GM19397 (cell line): Measurements from ENCODE around the gene CCDC78.
"Not testable (repeated sequence)": the region's sequence is repeated elsewhere in the genome, so short reads cannot be mapped to it uniquely, and the experiment has no call there.

Source experiments
- ATAC-seq: cut with Tn5 transposase; IDR thresholded peaks from one replicate; pipeline ENCODE4 v1.9.1; 2021; ENCODE audit warnings: mild to moderate bottlenecking, moderate library complexity; ENCODE audit not compliant: unreplicated experiment

The CCDC78 gene

GRCh38 chr16:761625-762513 lies 35.6 kb upstream of the CCDC78 start:
- ATAC-seq = no peak

- ATAC-seq = no peak
Measured at GRCh38 chr16:760545-761343, 34.5 kb upstream of the CCDC78 start, which contains the start of gene MSLN. TSS of gene MSLN (plus strand) at chr16:760734. CDS start at chr16:762681, 1,947 bp downstream.

DNA sequence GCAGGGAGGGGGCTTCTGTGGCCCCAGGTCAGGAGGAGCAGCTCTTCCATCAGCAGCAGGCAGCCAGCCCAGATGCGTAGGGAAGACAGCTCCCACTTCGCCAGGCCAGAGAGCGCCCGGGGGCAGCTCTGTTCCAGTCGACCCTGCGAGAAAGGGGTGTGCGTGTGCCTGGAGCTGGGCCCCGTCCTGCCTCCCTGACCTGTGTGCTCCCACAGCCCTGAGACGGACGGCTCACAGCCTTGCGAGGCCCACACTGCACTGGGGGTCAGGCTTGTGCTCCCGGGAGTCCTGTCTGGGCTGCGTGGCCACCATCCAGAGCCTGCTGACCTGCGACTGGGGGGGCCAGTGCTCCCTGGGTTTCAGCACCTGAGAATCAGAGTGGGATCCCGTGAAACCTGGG lies 33.8 kb upstream of the CCDC78 start:
- ATAC-seq = no peak

DNA sequence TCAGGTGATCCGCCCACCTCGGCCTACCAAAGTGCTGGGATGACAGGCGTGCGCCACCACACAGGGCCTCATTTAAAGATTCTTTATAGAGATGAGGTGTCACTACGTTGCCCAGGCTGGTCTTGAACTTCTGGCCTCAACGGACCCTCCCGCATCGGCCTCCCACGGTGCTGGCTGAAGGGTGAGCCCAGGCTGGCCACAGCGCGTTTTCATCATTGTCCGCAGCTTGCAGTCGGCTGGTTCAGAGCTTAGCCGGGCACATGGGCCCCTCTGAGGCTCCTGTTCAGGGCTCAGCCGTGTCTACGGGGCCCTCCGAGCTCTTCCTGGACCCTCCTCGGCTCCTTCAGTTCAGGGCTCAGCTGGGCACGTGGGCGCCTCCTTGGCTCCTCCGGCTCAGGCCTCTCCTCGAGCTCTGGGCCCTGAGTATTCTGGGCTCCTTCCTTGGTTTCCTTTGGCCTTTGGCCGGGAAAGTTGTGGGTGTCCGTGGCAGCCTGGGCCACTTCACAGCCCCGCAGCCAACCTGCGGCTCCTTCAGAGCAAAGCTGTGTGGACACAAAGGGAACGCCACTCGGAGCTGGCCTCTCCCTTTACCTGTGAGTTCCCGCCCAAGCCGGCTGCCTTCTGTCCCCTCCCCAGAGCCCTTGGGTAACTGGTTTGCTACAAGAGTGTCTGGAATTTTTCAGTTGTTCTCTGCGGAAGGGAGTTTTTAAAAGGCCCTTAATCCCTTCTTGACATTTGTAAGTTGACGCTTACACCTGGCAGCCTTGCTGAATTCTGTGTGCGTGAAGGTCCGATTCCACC lies 33.1 kb upstream of the CCDC78 start:
- ATAC-seq = no peak

DNA sequence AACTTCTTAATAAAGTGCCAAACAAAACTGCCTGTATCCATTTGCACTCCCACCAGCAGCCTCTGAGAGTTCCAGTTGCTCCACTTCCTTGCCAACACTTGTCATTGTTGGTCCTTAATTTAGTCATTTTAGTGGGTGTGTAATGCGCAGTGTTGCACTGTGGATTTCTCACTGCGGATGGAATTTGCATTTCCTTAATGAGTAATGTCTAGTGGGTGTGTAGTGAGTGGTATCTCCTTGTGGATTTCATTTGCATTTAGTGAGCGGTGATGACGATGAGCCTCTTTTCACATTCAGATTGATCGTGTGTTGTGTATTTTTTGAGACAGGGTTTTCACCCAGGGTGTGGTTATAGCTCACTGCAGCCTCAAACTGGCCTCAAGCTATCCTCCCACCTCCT lies 30.2 kb upstream of the CCDC78 start:
- no peak for ATAC-seq

DNA sequence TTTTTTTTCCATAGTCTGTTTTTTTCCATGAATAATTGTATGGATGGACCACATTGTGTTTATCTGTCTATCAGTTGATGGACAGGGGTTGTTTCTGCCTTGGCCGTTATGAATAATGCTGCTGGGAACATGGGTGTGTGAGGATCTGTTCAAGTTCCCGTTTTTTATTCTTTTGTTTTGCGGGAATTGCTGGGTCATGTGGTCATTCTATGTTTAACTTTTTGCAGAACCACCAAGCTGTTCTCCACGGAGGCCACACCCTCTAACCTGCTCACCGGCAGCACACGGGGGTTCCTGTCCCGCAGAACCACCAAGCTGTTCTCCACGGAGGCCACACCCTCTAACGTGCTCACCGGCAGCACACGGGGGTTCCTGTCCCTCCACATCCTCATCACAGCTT lies 28.4 kb upstream of the CCDC78 start:
- ATAC-seq = no peak

- not testable (repeated sequence) for ATAC-seq
Measured at GRCh38 chr16:754121-754607, 27.9 kb upstream of the CCDC78 start.

DNA sequence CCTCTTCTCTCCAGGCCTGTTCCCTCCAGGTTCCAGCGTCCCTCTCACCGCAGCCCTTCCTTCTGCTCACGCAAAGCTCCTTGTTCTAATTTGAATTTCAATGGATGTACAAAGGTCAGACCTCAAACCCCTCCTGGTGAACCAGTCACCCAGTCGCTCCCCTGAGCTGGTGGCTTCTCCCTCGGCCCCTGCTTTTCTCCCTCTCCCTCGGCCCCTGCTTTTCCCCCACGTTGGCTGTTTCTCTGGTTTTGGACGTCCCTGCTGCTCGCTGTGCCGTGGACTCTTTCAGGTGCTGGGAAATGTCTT lies 25.7 kb upstream of the CCDC78 start:
- no peak for ATAC-seq

- ATAC-seq = no peak
Measured at GRCh38 chr16:751152-752006, 25.1 kb upstream of the CCDC78 start.

GRCh38 chr16:750485-750884 lies 24.2 kb upstream of the CCDC78 start:
- no peak for ATAC-seq

DNA sequence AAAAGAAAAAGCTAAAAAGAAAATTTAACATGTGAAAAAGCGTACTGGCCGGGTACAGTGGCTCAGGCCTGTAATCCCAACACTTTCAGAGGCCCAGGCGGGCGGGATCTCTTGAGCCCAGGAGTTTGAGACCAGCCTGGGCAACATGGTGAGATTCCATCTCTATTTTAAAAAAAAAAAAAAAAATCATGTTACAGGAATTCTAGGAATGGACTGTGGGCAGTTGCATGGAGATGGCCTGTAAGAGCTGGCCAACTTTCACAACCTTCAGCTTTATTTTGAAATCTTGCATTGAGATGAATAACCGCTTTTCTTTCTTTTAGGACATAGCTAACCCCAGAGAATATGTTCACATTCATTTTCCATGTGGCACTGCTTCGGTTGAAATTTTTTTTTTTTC lies 22.8 kb upstream of the CCDC78 start:
- ATAC-seq = no peak

DNA sequence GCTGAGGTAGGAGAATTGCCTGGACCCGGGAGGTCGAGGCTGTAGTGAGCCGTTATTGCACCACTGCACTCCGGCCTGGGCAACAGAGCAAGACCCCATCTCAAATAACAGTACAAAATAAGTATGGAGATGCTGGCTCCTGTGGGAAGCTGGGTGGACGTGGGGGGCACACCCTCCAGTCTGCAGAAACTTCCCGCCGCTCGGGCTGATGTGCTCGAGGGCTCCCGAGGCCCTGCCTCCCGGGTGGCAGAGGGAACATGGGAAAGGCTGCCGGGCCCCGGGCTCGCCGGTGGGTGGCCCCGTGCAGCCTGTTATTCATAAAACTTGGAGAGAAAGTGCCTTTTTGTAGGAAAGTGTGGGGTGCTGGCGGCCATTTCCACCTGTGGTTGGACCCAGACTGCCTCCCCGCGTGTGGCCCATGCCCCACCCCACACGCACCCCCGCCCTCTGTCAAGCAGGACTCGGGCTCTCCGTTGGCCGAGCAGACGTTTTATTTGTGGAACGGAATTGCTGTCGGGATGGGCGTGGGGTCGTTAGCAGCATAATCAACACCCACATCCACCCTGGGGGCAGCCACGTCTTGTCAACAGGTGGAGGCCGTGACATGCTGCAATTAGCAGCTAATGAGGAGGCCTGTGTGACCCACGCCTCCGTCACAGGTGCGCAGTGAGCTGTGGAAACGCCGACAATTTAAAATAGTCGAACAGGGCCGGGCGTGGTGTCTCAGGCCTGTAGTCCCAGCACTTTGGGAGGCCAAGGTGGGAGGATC lies 21.9 kb upstream of the CCDC78 start:
- ATAC-seq = no peak

DNA sequence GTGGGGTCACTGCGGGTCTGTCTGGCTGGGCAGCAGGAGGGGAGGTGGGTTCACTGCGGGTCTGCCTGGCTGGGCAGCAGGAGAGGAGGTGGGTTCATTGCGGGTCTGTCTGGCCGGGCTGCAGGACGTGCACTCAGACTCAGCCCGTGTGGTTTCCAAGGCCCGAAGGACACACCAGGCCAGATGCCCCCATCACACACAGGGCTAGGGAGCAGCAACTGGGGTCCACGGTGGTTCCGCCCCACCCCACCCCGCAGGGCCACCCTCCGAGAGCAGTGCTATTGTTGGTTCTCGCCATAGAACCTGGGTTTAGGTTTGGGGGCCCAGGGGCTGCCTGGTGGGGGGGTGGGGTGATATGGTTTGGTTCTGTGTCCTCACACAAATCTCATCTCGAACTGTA lies 20.4 kb upstream of the CCDC78 start:
- ATAC-seq = no peak

DNA sequence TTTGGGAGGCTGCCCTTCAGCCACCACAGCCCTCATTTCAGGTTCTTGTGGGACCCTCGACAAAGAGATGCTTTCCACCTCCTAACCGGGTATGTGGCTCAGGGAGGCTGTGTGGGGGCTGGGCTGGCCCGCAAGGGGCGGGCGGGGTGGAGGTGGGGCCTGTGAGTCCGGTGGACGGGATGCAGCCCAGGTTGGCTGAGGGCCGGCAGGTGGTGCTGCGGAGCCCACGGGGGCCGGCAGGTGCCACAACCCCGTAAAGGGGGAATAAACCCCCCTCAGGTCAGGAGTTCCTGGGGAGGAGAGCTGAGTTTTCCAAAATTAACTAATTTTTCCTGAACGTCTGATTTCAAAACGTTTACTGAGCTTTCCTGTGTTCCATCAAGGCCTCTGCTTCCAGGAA lies 19.5 kb upstream of the CCDC78 start:
- ATAC-seq = no peak

GRCh38 chr16:743794-744500 lies 17.7 kb upstream of the CCDC78 start:
- no peak for ATAC-seq

- ATAC-seq = not testable (repeated sequence)
Measured at GRCh38 chr16:742894-743293, 16.7 kb upstream of the CCDC78 start.

DNA sequence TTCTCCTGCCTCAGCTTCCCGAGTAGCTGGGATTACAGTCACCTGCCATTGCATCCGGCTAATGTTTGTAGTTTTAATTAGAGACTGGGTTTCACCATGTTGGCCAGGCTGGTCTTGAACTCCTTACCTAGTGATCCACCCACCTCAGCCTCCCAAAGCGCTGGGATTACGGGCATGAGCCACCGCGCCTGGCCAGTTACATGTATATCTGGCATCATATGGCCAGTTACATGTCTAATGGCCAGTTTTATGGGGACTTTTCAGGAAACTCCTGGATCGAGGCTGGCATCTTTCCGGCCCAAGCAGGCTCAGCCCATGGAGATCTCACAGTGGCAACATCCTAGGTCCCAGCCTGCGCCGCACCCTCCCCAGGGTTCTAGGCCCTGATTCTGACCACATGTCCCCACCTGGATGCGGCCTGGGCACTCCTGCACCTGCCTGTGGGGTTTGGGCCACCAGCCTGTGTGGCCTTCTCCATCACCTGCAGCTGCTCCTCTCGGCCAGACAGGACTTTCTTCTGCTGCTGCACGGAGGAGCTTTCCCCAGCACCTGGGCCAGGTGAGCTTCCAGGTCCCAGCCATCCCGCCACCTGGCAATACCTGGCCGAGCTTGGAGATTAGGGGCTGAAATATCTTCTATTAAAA lies 15.9 kb upstream of the CCDC78 start:
- ATAC-seq = no peak

- peak; percentile 78 for ATAC-seq
Measured at GRCh38 chr16:740764-741505, 14.7 kb upstream of the CCDC78 start, which contains the start of gene CIAO3. TSS of gene CIAO3 (minus strand) at chr16:740997. CDS start at chr16:740985, 12 bp downstream.
